IMR-90 (cell line): Measurements from ENCODE around the gene EMX1.

Experiments
- CEBPB ChIP-seq: IDR thresholded peaks from 2 replicates; pipeline ENCODE4 v1.6.1; 2012; ENCODE audit warnings: low read depth, low read length, improper control_type of control experiment
- CHD1 ChIP-seq: IDR thresholded peaks from 2 replicates; pipeline ENCODE4 v1.6.1; 2012; ENCODE audit warnings: low read depth, low read length, improper control_type of control experiment
- CTCF ChIP-seq: conservative IDR thresholded peaks from 2 replicates; pipeline ENCODE4 v1.5.1; 2012; ENCODE audit warnings: mild to moderate bottlenecking, low read depth, low read length, improper control_type of control experiment
- ELK1 ChIP-seq: fragments of 150-350 bp; IDR thresholded peaks from 2 replicates; pipeline ENCODE4 v1.6.1; 2016; ENCODE audit warnings: low read depth, mild to moderate bottlenecking, low read length, moderate library complexity, borderline replicate concordance
- MAFK ChIP-seq: IDR thresholded peaks from 2 replicates; pipeline ENCODE4 v1.6.1; 2012; ENCODE audit warnings: low read depth, low read length, improper control_type of control experiment
- MXI1 ChIP-seq: IDR thresholded peaks from 2 replicates; pipeline ENCODE4 v1.6.1; 2012; ENCODE audit warnings: low read depth, mild to moderate bottlenecking, low read length, moderate library complexity, borderline replicate concordance
- POLR2A ChIP-seq: IDR thresholded peaks from 2 replicates; pipeline ENCODE4 v1.6.1; 2012; ENCODE audit warnings: mild to moderate bottlenecking, low read depth, low read length
- SMC3 ChIP-seq: fragments of 150-350 bp; IDR thresholded peaks from 2 replicates; pipeline ENCODE4 v1.6.1; 2016; ENCODE audit warnings: low read depth, mild to moderate bottlenecking, antibody characterized with exemption, low read length, moderate library complexity
- TF ChIP-seq, protein P1 (sequence below): fragments of 150-350 bp; IDR thresholded peaks from 2 replicates; pipeline ENCODE4 v1.6.1; 2017; ENCODE audit warnings: mild to moderate bottlenecking, antibody characterized with exemption, low read length, low read depth

DNA sequence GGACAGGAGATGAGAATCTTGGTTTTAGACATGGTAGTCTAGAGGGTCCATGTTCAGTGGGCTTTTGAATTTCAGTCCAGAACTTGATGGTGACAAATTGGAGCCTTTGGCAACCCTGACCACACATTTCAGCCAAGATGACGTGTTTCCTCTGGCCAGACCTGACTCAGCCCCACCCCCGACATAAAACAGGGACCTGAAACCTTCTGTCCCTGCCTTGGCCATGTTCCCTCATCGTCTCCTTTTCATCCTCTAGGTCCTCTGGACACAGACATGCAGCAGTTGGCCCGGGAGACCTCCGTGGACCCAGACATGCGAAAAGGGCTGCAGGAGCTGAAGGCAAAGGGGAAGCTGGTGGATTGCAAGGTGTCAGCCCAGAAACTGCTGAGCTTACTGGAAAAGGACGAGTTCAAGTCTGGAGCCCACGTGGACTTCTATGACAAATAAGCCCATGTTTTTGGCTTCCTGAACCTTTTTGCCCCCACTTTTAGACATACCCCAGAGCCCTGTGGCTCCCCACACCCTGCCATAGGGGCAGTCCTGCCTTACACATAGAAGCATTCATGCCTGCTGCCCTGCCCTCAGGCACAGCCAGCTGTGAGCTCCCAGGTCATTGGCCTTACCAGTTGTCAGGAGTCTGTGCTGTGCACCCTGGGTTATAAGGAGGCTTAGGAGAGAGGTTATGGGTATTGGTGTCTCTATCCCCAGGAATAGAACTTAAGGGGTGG is 26.1 kb upstream of the EMX1 start:
- no peak for TF ChIP-seq CHD1
- no peak for TF ChIP-seq MAFK
- TF ChIP-seq CTCF, result no peak
- no peak for TF ChIP-seq POLR2A
- TF ChIP-seq CEBPB, result no peak
- no peak for TF ChIP-seq MXI1
- TF ChIP-seq SMC3, result no peak
- TF ChIP-seq ELK1, result no peak
- TF ChIP-seq, protein P1, sequence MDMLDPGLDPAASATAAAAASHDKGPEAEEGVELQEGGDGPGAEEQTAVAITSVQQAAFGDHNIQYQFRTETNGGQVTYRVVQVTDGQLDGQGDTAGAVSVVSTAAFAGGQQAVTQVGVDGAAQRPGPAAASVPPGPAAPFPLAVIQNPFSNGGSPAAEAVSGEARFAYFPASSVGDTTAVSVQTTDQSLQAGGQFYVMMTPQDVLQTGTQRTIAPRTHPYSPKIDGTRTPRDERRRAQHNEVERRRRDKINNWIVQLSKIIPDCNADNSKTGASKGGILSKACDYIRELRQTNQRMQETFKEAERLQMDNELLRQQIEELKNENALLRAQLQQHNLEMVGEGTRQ, result no peak
